Panc1 (cell line): ENCODE data around the gene RPS18. TPM values are rescaled to one million over a fixed set of nuclear protein-coding genes. Genes with fewer than 3 reads are reported as not detected.

Experiments used
- ATAC-seq: fragments of 200-7000 bp; cut with Tn5 transposase; 2 replicates; pipeline ENCODE4 v1.9.1; 2020; ENCODE audit warnings: mild to moderate bottlenecking, moderate library complexity
- BruUV-seq: library from RNA; stranded (reverse); fragments of 400-500 nt; replicated peaks from 2 replicates; lab custom pipeline; 2021; lab: Mats Ljungman, UMichigan
- CTCF ChIA-PET: fragments of 300-600 bp; sonication (Branson Sonifier 250); formaldehyde crosslinking; loops from one replicate; lab custom pipeline; 2022; ENCODE audit warnings: antibody characterized with exemption; lab: Charles Lee
- POLR2A ChIA-PET: fragments of 300-600 bp; sonication (Branson Sonifier 250); formaldehyde crosslinking; loops from one replicate; lab custom pipeline; 2022; ENCODE audit warnings: antibody characterized with exemption; lab: Charles Lee
- DNase-seq: peaks from one replicate; pipeline ENCODE4 v3.0.0-alpha.2; 2010; ENCODE audit warnings: low read depth, low spot score
- H3K27ac ChIP-seq: 2 replicates; pipeline ENCODE4 v1.5.1; 2011; ENCODE audit warnings: mild to moderate bottlenecking, low read length, inconsistent platforms
- H3K27me3 ChIP-seq: fragments of 200-500 bp; sonication (Bioruptor generic); 2 replicates; pipeline ENCODE4 v1.6.0; 2014; ENCODE audit warnings: low read length, inconsistent platforms; ENCODE audit not compliant: control insufficient read depth, insufficient read depth
- H3K36me3 ChIP-seq: fragments of 200-500 bp; sonication (Bioruptor generic); 2 replicates; pipeline ENCODE4 v1.5.1; 2014; ENCODE audit warnings: inconsistent platforms, mild to moderate bottlenecking, low read length, moderate library complexity; ENCODE audit not compliant: control insufficient read depth, insufficient read depth
- H3K4me1 ChIP-seq: 2 replicates; pipeline ENCODE4 v1.5.1; 2011; ENCODE audit warnings: inconsistent platforms, mild to moderate bottlenecking, low read length, moderate library complexity; ENCODE audit not compliant: control insufficient read depth, insufficient read depth
- H3K4me3 ChIP-seq, 2 experiments: 2 replicates each; pipeline ENCODE4 v1.5.1; 2011 to 2012; ENCODE audit warnings: low read depth in 2 of 2, low read length in 2 of 2, mild to moderate bottlenecking in 2 of 2, inconsistent platforms in 1 of 2, moderate library complexity in 1 of 2
- H3K9me3 ChIP-seq: fragments of 200-500 bp; sonication (Bioruptor generic); 2 replicates; pipeline ENCODE4 v1.5.1; 2014; ENCODE audit warnings: low read depth, mild to moderate bottlenecking, inconsistent platforms, low read length, moderate library complexity; ENCODE audit not compliant: control insufficient read depth, insufficient read depth
- POLR2AphosphoS5 ChIP-seq: IDR thresholded peaks from 2 replicates; pipeline ENCODE4 v1.6.1; 2012; ENCODE audit warnings: mild to moderate bottlenecking, low read depth, low read length, moderate library complexity
- SIN3A ChIP-seq: IDR thresholded peaks from 2 replicates; pipeline ENCODE4 v1.6.1; 2012; ENCODE audit warnings: low read depth, mild to moderate bottlenecking, low read length, moderate library complexity, borderline replicate concordance; ENCODE audit not compliant: insufficient read depth
- TCF7L2 ChIP-seq: IDR thresholded peaks from 2 replicates; pipeline ENCODE4 v1.6.1; 2011; ENCODE audit warnings: mild to moderate bottlenecking, low read depth, low read length, inconsistent platforms
- in situ Hi-C: cut with HindIII; loops from 2 replicates; pipeline ENCODE4 v1.10.0; 2016; ENCODE audit warnings: low sequenced_read_pairs, low pct_unique_long_range_greater_than_20kb
- intact Hi-C: fragments of 100-400 bp; cut with micrococcal nuclease; formaldehyde crosslinking; loops from one replicate; pipeline ENCODE4 v1.10.0; 2022; ENCODE audit not compliant: unreplicated experiment
- total RNA-seq: library from RNA; stranded (reverse); gene quantifications from one replicate; pipeline ENCODE4 v1.2.1, GENCODE V29; 2021; ENCODE audit not compliant: unreplicated experiment
- TF ChIP-seq, protein P1 (sequence below): fragments of 450-650 bp; IDR thresholded peaks from 2 replicates; pipeline ENCODE4 v1.5.1; 2017; ENCODE audit warnings: mild to moderate bottlenecking
- TF ChIP-seq, protein P2 (sequence below), 2 experiments: IDR thresholded peaks; 2 replicates each; pipeline ENCODE4 v1.6.1; 2011 to 2012; ENCODE audit warnings: low read depth in 2 of 2, control low read depth in 1 of 2, low read length in 1 of 2, mild to moderate bottlenecking in 1 of 2, moderate library complexity in 1 of 2; ENCODE audit not compliant: insufficient read depth in 1 of 2

RPS18 gene
- total RNA-seq, 1 experiment from 2014 or later = 1,987 TPM

DNA sequence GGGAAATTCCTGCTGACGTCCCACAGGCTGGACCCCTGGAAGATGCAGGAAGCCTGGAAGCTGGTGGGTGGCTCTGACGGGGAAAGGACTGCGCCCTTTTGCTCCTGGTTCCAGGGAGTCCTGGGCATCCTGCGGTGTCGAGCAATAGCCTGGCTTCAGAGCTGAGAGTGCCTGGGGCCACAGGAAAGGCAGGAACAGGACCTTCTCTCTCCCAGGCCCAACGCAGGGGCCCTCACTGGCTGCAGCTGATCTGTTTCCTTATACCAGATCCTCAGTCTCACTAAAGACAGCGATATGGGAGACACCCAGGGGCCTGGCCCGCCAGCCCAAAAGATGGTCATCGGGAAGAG, 6.5 kb downstream of the RPS18 start:
- intact Hi-C loops = no loop called here
- H3K4me3 ChIP-seq = no peak overlapping the region; a peak in 1 of 4 replicates

DNA sequence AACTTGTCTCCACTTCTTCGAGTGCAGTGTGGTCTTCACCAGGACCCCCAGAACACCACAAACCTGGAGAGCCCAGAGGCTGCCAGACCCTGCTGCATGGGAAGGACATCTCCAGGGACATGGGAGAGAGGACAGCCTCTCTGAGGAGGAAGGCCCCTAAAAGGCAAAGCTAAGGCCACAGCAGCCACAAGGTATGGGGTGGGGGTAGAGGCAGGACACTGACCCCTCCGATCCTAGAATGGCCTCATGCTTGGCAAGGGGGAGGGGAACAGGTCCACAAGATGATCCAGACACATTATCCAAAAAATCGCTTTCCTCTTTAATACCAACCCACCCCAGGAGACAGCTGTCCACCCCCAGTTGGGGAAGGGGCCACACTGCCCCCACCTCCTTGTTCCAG, 6.9 kb downstream of the RPS18 start:
- Histone ChIP-seq H3K27ac (peak overlapping the region; percentile 84), H3K4me3 (no peak overlapping the region), H3K36me3 (peaks cover 10% of the 10 kb centered on the region), H3K27me3 (no peaks in the 10 kb centered on the region), H3K4me1 (peaks cover 53% of the 10 kb centered on the region), H3K9me3 (no peaks in the 10 kb centered on the region)
- BruUV-seq = no TSS peak
- POLR2A ChIA-PET = interaction anchor here (2.4 kb wide), 1 partner anchor 10 kb away, joined by 11 read pairs; the partner anchor contains the start of genes PFDN6 and WDR46
- TF ChIP-seq POLR2AphosphoS5 (no peak), SIN3A (no peak), TCF7L2 (no peak)
- TF ChIP-seq, protein P1, sequence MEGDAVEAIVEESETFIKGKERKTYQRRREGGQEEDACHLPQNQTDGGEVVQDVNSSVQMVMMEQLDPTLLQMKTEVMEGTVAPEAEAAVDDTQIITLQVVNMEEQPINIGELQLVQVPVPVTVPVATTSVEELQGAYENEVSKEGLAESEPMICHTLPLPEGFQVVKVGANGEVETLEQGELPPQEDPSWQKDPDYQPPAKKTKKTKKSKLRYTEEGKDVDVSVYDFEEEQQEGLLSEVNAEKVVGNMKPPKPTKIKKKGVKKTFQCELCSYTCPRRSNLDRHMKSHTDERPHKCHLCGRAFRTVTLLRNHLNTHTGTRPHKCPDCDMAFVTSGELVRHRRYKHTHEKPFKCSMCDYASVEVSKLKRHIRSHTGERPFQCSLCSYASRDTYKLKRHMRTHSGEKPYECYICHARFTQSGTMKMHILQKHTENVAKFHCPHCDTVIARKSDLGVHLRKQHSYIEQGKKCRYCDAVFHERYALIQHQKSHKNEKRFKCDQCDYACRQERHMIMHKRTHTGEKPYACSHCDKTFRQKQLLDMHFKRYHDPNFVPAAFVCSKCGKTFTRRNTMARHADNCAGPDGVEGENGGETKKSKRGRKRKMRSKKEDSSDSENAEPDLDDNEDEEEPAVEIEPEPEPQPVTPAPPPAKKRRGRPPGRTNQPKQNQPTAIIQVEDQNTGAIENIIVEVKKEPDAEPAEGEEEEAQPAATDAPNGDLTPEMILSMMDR = no peak
- TF ChIP-seq, protein P2, sequence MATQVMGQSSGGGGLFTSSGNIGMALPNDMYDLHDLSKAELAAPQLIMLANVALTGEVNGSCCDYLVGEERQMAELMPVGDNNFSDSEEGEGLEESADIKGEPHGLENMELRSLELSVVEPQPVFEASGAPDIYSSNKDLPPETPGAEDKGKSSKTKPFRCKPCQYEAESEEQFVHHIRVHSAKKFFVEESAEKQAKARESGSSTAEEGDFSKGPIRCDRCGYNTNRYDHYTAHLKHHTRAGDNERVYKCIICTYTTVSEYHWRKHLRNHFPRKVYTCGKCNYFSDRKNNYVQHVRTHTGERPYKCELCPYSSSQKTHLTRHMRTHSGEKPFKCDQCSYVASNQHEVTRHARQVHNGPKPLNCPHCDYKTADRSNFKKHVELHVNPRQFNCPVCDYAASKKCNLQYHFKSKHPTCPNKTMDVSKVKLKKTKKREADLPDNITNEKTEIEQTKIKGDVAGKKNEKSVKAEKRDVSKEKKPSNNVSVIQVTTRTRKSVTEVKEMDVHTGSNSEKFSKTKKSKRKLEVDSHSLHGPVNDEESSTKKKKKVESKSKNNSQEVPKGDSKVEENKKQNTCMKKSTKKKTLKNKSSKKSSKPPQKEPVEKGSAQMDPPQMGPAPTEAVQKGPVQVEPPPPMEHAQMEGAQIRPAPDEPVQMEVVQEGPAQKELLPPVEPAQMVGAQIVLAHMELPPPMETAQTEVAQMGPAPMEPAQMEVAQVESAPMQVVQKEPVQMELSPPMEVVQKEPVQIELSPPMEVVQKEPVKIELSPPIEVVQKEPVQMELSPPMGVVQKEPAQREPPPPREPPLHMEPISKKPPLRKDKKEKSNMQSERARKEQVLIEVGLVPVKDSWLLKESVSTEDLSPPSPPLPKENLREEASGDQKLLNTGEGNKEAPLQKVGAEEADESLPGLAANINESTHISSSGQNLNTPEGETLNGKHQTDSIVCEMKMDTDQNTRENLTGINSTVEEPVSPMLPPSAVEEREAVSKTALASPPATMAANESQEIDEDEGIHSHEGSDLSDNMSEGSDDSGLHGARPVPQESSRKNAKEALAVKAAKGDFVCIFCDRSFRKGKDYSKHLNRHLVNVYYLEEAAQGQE (IDR thresholded peaks at IDR 0.05; ENCODE audit: insufficient read depth in 1 of 2, low read depth in 2 of 2, low read length in 1 of 2) = no peak
- CTCF ChIA-PET = no interaction called here
- in situ Hi-C loops = no loop called here
- no peak for DNase-seq
- ATAC-seq = no peak
- intact Hi-C loops = no loop called here

More for the DNA sequence above, 6.5 kb downstream of the RPS18 start:
- no TSS peak for BruUV-seq
- POLR2A ChIA-PET = interaction anchor here (2.4 kb wide), 1 partner anchor 11 kb away, joined by 11 read pairs; the partner anchor contains the start of genes PFDN6 and WDR46
- TF ChIP-seq POLR2AphosphoS5 (no peak; the same call in 1 of the 2 replicates), TCF7L2 (no peak), SIN3A (no peak)
- TF ChIP-seq, protein P1 = no peak
- TF ChIP-seq, protein P2 (IDR thresholded peaks at IDR 0.05; ENCODE audit: insufficient read depth in 1 of 2, low read depth in 2 of 2, low read length in 1 of 2) = no peak
- ATAC-seq = peak; percentile 6
- no peaks in the 10 kb centered on the region for H3K27me3 ChIP-seq
- peaks cover 53% of the 10 kb centered on the region for H3K4me1 ChIP-seq
- H3K9me3 ChIP-seq = no peaks in the 10 kb centered on the region
- no peak for DNase-seq
- in situ Hi-C loops = no loop called here
- peak overlapping the region; percentile 84 for H3K27ac ChIP-seq
- CTCF ChIA-PET = interaction anchor here (1.1 to 2.0 kb wide), 2 partner anchors 21 to 67 kb away, joined by 5 to 9 read pairs; partner anchors contain the start of gene RGL2
- peaks cover 10% of the 10 kb centered on the region for H3K36me3 ChIP-seq
